Glomerular endothelial cell (primary cell): ENCODE results near the gene RFFL. TPM values are rescaled to one million over a fixed set of nuclear protein-coding genes. Genes with fewer than 3 reads are reported as not detected.
"Not testable (repeated sequence)": the region's sequence is repeated elsewhere in the genome, so short reads cannot be mapped to it uniquely, and the experiment has no call there.

Experiments
- DNase-seq: peaks from one replicate; pipeline ENCODE4 v3.0.0-alpha.2; 2011; ENCODE audit warnings: low read depth, low spot score; ENCODE audit errors: extremely low read depth
- total RNA-seq: library from RNA; depleted of rRNA; stranded (reverse); fragments of >200 nt; gene quantifications from 2 replicates; pipeline ENCODE4 v1.2.3, GENCODE V29; 2015

Gene RFFL, protein sequence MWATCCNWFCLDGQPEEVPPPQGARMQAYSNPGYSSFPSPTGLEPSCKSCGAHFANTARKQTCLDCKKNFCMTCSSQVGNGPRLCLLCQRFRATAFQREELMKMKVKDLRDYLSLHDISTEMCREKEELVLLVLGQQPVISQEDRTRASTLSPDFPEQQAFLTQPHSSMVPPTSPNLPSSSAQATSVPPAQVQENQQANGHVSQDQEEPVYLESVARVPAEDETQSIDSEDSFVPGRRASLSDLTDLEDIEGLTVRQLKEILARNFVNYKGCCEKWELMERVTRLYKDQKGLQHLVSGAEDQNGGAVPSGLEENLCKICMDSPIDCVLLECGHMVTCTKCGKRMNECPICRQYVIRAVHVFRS
- 11.5 and 16.0 TPM in 2 replicates for total RNA-seq

DNA sequence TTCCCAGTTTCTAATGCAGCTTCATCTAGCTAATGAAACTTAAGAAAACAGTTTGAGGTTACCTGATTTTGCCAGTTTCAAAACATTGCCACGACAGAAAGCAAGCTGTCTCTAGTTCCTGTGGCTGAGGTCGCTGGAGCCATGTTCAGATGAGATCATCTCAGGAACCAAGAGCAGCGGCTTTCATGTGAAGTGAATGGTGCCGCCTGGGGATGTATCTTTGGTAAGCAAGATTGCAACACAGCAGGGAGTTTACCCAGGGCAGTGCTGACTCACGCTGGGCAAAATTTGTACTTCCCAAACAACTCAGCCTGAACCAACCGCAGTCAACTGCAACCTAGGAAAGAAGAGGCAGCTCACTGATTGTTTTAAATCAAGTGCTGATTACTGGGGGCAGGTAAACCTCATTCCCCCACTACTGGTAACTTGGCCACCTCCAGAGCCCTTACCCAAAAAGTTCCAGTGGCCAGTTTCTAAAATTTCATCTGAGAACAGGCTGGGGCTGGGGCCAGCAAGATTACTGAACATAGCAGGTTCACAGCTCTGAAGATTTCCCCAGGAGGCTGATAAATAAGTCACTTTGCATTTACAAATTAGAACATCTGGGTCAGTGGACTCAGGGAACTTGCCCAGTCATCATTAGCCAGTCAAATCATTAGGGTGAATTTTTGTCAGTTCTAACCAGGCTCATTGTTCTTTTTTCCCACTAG lies at the start of gene RFFL:
Gene RFFL (minus strand): TSS at position 194 of the 710 bp plus-strand sequence. CDS start 37,154 bp downstream, outside the sequence.
- peak; percentile 82 for DNase-seq

DNA sequence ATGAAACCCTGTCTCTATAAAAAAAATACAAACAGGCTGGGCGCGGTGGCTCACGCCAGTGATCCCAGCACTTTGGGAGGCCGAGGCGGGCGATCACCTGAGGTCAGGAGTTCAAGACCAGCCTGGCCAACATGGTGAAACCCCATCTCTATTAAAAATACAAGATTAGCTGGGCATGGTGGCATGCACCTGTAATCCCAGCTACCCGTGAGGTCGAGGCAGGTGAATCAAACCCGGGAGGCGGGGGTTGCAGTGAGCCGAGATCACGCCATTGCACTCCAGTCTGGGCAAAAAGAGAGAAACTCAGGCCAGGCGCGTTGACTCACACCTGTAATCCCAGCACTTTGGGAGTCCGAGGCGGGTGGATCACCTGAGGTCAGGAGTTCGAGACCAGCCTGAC lies 47.3 kb upstream of the RFFL start:
- not testable (repeated sequence) for DNase-seq

DNA sequence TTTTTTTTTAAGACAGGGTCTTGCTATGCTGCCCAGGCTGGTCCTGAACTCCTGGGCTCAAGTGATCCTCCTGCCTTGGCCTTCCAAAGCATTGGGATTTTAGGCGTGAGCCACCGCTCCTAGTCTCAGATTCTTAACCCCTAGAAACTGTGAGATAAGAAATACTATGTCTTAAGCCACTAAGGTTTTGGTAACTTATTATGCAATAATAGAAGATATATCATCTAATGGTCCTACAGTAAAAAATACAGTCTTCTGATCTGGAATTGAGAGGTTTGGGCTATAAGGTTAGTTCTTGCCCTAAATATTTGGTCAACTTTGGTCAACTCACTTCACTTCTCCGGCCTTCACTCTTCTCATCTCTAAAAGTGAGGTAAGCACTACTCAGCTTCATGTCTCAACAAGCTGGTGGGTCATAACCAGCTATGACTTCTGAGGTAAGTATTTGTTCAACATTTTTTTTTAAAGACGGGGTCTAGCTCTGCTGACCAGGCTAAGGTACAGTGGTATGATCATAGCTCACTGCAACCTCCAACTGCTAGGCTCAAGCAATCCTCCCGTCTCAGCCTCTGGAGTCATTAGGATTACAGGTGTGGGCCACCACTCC lies 41.4 kb upstream of the RFFL start:
- DNase-seq, result no peak

DNA sequence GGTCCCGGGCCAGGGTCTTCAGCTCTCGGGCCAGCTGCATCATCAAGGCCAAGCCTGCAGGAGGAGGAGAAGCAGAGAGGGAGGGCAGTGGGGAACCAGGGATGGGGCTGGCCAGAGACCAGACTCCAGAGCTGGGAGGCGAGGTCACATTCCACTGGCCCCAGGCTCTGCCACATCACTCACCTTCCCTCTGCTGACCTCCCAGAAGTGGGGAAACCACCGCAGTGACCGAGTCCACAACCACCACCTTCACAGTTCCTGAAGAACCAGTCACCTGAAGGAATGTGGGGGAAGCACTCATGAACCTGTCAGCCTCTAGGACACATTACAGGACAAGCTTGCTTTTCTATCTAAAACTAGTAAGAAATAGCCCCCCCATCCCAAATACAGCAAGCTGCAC lies 39.8 kb upstream of the RFFL start:
- no peak for DNase-seq

DNA sequence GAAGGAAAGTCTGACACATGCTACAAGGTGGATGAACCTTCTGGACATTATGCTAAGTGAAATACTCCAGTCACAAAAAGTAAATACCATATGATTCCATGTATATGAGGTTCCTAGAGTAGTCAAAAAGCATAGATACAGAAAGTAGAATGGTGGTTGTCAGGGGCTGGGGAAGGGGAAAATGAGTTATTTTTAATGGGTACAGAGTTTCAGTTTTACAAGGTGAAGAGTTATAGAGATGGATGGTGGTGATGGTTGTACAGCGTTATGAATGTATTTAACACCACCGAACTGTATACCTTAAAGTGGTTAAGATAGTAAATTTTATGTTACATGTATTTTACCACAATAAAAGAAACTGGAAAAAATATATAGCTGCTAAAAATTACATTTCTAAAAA lies 38.2 kb upstream of the RFFL start:
- DNase-seq, result no peak

DNA sequence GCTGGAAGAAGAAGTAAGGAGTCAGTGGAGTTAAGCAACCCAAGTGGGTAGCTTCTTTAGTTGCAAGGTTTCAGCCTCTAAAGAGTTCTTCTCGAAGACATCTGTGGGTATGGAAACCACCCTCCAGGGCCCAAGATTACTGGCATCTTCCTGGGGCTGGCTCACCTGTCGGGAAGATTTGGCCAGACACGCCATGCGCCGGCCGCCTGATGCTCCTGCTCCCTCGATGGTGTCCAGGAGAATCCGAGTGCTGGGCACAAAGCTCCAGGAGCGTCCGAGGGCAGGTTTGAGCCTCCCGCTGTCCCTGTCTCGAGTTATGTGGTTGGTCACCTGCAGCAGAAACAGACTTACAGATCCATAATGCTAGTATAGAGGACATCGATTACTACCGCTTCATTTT lies 37.5 kb upstream of the RFFL start:
- no peak for DNase-seq

DNA sequence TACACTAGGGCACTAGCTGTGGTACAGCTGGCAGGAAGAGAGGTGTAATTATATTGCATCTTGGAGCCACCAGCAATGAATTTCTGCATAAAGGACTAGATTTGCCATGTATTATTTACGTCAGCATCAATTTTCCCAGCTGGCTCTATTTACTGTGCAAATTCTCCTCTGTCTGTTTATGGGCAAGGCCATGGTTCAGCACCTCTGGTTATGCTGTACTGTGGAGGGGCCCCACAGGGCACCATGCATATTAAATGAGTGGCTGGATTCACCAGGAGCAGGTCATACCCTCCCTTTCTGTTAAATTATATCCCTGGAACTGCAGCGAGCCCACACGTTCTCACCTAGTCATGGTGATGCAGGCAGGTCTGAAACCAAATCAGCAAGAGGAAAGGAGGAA lies 36.4 kb upstream of the RFFL start:
- no peak for DNase-seq

DNA sequence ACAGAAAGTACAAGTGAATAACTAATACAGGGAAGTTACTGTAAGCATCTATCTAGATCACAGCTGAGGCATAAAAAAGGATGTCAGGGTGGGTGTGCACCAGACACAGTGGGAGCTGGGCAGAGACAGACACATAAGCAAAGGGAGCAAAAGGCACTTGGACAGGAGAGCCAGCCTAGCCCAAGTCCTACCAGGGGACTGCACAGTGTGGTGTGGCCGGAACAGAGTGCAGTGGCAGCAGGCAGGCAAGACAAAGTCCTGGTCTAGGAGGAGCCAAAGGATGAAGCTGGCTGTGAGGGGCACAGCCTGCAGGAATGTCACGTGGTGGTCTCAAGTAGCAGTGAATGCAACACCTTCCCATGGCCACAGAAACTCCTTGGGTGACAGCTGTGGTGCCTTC lies 34.3 kb upstream of the RFFL start:
- DNase-seq, result no peak

DNA sequence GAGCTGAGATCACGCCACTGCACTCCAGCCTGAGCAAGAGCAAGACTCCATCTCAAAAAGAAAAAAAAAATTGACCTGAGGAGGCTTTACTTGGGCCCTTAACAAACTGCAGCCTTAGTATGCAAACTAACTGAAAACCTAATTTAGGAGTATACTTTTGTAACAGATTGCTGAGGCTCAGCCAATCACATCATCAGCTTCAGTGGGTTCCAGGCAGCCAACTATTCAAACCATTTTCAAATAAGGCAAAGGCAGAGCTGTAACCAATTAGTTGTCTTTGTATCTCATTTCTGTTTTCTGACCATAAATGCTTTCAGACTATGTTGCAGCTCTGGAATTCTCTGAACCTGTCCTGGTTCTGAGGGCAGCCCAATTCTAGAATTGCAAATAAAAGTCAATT lies 32.2 kb upstream of the RFFL start:
- DNase-seq, result no peak

DNA sequence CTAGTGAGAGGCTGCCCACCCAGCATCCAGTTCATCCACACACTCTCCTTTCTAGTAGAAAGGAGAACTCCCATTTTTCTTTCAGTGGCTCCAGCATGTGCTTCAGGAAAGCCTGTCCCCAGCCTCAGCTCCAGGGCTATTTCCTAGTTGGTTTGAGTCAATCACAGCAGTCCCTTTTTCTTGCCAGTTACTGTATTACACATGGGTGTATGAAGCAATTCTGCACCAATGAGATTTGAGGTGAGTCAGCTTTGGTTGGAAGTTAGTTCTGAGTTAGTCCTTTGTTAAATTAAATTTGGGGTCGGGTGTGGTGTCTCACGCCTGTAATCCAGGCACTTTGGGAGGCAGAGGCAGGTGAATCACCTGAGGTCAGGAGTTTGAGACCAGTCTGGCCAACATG lies 31.4 kb upstream of the RFFL start:
- DNase-seq, result no peak

DNA sequence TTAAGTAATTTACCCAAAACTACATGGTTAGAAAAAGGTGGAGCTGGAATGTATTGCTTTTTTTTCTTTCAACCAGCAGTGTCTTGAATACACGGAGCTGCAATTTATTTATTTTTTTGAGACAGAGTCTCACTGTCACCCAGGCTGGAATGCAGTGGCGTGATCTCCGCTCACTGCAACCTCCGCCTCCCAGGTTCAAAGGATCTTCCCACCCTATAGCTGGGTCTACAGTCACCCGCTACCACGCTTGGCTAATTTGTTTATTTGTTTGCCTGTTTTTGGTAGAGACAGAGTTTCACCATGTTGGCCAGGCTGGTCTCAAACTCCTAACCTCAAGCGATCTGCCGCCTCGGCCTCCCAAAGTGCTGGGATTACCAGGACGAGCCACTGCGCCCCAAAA lies 27.2 kb upstream of the RFFL start:
- not testable (repeated sequence) for DNase-seq

DNA sequence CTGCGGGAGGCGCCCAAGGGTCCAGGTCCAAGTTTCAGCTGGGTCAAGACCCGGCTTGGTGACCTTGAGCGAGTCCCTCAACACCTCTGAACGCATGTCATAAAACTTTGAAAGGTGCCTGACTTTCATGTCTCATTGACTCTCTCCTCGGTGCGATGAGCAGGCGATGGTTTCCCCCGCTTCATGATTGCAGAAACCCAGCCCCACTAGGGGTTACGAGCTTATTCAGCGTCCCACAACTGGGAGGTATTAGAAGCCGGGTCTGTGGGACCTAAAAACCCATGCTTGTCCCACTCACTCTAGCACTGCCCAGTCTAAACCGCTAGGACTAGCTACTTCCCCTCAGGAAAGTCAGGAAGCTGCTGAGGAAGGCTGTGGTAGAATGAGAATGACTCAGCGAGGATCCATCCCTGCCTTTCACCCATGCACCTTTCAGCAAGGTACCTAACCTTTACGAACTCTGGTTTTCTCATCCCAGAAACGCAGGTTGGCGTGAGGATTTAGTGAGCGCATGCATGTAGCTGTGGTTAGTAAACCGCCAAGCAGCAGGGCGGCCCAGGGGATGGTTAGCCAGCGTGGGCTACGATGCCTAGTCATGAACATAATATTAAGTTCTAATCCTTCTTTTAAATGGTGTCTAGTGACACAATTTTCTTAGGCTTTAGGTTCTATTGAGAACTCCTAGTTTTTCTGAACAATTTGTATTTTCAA lies 26.2 kb upstream of the RFFL start:
- DNase-seq, result no peak

DNA sequence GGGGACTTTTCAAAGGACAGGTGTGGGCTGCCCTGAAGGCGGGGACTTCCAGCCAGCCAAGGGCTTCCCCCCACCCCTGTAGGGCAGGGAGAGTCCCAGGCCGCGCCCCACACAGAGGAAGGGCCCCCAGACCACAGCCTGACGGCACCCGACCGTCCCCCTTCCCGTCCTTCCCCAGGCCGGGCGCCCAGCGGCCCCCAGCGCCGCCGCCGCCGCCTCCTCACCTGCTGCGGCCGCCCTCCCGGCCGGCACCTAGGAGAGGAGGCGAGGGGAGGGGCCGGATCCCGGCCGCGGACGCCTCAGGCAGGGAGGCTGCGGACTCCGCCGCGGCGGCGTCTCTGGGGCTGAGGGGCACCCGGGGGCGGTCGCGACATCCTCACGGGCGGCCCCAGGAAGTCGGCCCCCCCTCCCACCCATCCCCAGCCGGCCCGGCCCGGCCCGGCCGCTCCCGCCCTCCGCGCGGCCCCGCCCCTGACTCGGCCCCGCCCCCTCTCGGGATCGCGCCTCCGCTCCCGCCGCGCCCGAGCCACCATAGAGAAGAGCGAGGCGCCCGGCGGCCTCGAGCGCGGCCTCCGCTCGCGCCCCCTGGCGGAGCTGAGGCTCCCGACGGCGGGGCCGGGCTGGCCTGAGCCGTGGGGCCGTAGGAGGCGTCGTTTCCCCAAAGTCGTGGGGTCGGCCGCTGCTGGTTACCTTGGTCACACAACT lies 25.5 kb upstream of the RFFL start:
- no peak for DNase-seq

DNA sequence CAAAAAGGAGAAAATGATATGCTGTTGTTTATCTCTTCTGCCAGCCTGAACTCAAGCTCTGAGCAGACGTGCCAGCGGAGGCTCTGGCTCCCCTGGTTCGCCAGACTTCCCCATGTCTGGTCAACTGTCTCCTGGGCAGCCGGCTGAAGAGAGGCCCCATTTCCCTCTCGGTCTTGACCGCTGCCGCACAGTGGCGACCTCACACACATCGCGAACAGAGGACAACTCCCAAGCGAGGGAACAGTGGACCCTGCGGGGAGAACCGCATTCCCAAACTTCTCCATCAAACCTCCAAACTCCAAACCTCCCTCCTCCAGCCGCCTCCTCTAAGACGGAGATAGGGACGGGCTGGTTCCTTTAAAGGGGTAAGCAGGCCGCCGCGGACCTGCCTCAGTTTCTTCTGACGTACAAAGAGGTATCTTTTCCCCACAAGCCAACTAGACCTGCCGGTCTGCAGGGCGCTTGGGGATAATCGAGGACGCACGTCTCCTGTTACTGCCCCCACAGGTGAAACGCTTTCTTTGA lies 24.9 kb upstream of the RFFL start:
- DNase-seq, result no peak

DNA sequence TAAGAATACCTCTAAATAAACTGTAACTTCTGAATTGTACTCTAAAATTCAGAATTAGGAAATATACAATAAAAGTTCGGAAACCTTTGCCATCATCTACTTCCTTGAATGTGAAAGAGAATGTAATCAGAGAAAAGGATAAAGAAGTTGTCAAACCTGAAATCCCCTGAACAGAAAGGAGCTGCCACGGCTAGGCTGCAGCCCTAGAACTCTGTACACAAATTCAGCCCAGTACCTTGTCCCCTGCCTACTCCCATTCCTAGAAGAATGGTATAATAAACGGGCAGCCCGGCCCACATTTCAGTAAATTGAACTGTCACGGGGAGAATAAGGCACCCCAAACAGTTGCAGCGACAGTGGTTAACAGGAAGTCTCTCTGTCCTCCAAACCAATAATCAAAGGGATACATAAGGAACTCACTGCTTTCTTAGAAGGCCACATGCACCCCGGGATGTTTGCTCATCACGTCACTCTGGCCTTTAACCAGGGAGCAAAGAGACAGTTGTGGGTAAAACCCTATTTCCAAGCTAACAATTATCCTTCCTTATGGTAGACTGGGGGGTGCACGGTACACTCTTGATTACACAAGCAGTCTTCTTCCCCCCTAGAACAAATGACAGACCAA lies 24.3 kb upstream of the RFFL start:
- DNase-seq, result no peak

DNA sequence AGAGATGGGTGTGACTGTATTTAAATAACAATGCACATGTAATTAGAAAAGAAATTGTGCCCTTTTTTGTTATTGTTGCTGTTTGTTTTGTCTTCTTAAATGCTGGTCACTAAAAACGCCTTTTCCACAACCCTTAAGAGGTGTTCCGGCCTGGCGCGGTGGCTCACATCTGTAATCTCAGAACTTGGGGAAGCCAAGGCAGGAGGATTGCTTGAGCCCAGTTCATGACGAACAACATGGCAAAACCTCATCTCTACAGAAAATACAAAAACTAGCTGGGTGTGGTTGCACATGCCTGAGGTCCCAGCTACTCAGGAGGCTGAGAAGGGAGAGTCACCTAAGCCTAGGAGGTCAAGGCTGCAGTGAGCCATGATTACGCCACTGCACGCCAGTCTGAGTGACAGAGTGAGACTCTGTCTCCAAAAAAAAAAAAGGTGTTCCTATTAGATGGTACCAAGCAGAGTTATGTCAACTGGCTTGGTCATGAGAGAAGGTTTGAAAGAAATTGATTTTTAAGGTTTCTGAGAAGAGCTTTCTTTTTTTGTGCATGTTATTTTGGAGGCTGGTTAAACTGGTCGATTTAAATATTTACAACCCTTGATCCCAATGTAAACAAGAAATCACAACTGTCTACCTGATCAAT lies 23.5 kb upstream of the RFFL start:
- DNase-seq, result no peak

DNA sequence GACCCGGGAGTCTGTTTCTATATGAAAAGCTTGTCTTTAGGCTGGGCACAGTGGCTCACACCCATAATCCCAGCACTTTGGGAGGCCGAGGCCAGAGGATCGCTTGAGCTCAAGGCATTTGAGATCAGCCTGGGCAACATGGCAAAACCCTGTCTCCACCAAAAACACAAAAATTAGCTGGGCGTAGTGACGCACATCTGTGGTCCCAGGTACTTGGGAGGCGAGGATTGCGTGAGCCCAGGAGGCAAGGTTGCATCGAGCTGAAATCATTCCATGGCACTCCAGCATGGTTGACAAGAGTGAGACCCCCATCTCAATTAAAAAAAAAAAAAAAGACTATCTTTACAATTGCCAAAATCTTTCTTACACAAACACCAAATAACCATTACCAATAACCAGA lies 22.7 kb upstream of the RFFL start:
- DNase-seq, result no peak

DNA sequence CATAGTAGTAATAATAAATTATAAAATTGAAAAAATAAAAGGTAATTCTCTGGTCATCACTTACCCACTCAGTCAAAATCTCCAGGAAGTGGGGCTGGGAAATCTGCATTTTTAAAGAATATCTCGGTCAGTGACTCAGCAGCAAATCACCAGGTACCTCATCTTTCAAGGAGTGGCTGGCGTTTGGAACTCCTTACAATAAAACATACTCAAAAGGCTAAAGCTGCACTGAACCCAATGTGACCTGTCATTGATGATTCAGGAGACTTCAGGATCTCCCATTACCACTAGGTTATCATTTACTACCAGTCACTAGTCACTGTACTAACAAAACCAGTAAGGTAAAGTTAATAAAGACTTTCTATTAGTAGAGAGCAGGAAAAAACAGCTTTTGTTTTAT lies 21.5 kb upstream of the RFFL start:
- no peak for DNase-seq

DNA sequence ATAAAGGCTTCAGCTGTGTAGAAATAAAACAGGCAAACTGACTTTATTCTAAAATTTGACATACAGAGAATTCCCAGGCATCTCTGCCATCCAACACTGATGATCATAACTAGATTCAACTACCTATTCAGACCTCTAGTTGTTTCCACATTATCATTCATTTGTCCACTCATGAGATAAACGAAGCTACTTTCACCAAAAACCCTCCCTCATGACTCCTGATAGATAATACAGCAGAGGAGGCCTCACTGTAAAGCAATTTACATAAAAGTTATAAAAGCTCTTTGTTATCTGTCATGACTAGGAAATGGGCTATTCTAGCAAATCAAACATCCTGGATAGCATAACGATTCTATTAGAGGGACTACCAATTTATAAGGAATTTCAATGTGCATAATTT lies 19.6 kb upstream of the RFFL start:
- no peak for DNase-seq
